IMR-90 (cell line): ENCODE data around the gene IRX3. TPM values are rescaled to one million over a fixed set of nuclear protein-coding genes. Genes with fewer than 3 reads are reported as not detected.

Experiments
- ATAC-seq: fragments of 200-7000 bp; cut with Tn5 transposase; 2 replicates; pipeline ENCODE4 v1.9.1; 2020; ENCODE audit warnings: low read depth, mild to moderate bottlenecking, moderate library complexity
- BruUV-seq: library from RNA; stranded (reverse); fragments of 400-500 nt; replicated peaks from 2 replicates; lab custom pipeline; 2021; lab: Mats Ljungman, UMichigan
- CTCF ChIA-PET: fragments of 300-600 bp; formaldehyde crosslinking; extraction: SDS; loops from one replicate; lab custom pipeline; 2021; ENCODE audit warnings: antibody characterized with exemption; lab: Yijun Ruan, JAX
- POLR2A ChIA-PET: fragments of 300-600 bp; sonication (Branson Sonifier 250); formaldehyde crosslinking; loops from one replicate; lab custom pipeline; 2022; ENCODE audit warnings: antibody characterized with exemption; ENCODE audit not compliant: unreplicated experiment; lab: Charles Lee
- DNase-seq: peaks from one replicate; pipeline ENCODE4 v3.0.0; 2013
- H2AFZ ChIP-seq: replicated peaks from 2 replicates; pipeline ENCODE3; 2013; ENCODE audit warnings: low read length, mild to moderate bottlenecking; ENCODE audit not compliant: poor library complexity
- H2AK5ac ChIP-seq: 2 replicates; pipeline ENCODE4 v1.6.1; 2013; ENCODE audit warnings: low read depth, low read length, inconsistent platforms
- H2AK9ac ChIP-seq: replicated peaks from 2 replicates; pipeline ENCODE3; 2013; ENCODE audit warnings: mild to moderate bottlenecking, low read depth, low read length, moderate library complexity; ENCODE audit not compliant: poor library complexity
- H2BK120ac ChIP-seq: 2 replicates; pipeline ENCODE4 v1.6.1; 2013; ENCODE audit warnings: low read depth, low read length, inconsistent platforms
- H2BK15ac ChIP-seq: 3 replicates; pipeline ENCODE4 v1.6.1; 2013; ENCODE audit warnings: low read depth, low read length, inconsistent platforms
- H2BK20ac ChIP-seq: 2 replicates; pipeline ENCODE4 v1.6.1; 2013; ENCODE audit warnings: low read depth, mild to moderate bottlenecking, inconsistent platforms, low read length, moderate library complexity
- H2BK5ac ChIP-seq: 2 replicates; pipeline ENCODE4 v1.6.1; 2013; ENCODE audit warnings: mild to moderate bottlenecking, low read depth, low read length, inconsistent platforms; ENCODE audit not compliant: poor library complexity, severe bottlenecking
- H3K14ac ChIP-seq: replicated peaks from 2 replicates; pipeline ENCODE4 v1.6.1; 2013; ENCODE audit warnings: low read depth, low read length, inconsistent platforms
- H3K18ac ChIP-seq: 2 replicates; pipeline ENCODE4 v1.6.1; 2013; ENCODE audit warnings: low read depth, low read length, control low read depth
- H3K23ac ChIP-seq: 2 replicates; pipeline ENCODE4 v1.6.1; 2013; ENCODE audit warnings: low read depth, low read length, inconsistent platforms
- H3K27ac ChIP-seq: 2 replicates; pipeline ENCODE4 v1.5.1; 2013; ENCODE audit warnings: mild to moderate bottlenecking, control low read depth, low read length; ENCODE audit not compliant: insufficient read depth
- H3K27me3 ChIP-seq: 2 replicates; pipeline ENCODE4 v1.6.1; 2013; ENCODE audit warnings: low read length; ENCODE audit not compliant: control insufficient read depth, insufficient read depth
- H3K36me3 ChIP-seq: 2 replicates; pipeline ENCODE4 v1.6.1; 2013; ENCODE audit warnings: low read length, mixed read lengths; ENCODE audit not compliant: control insufficient read depth, insufficient read depth
- H3K4ac ChIP-seq: 2 replicates; pipeline ENCODE4 v1.6.1; 2013; ENCODE audit warnings: low read depth, low read length, inconsistent platforms
- H3K4me1 ChIP-seq: 2 replicates; pipeline ENCODE4 v1.6.1; 2013; ENCODE audit warnings: low read length, mixed read lengths; ENCODE audit not compliant: control insufficient read depth, insufficient read depth
- H3K4me2 ChIP-seq: 2 replicates; pipeline ENCODE4 v1.6.1; 2013; ENCODE audit warnings: low read depth, mild to moderate bottlenecking, control low read depth, low read length, moderate library complexity
- H3K4me3 ChIP-seq: 2 replicates; pipeline ENCODE4 v1.5.1; 2013; ENCODE audit warnings: low read depth, mild to moderate bottlenecking, control low read depth, low read length, moderate library complexity; ENCODE audit not compliant: insufficient read depth
- H3K56ac ChIP-seq: 2 replicates; pipeline ENCODE4 v1.6.1; 2013; ENCODE audit warnings: low read length, inconsistent platforms; ENCODE audit not compliant: insufficient read depth; ENCODE audit errors: extremely low read depth
- H3K79me1 ChIP-seq, 2 experiments: 2 replicates each; pipeline ENCODE4 v1.6.1; 2013; ENCODE audit warnings: low read length in 2 of 2, inconsistent platforms in 1 of 2, low read depth in 1 of 2
- H3K9ac ChIP-seq: 2 replicates; pipeline ENCODE4 v1.6.1; 2013; ENCODE audit warnings: low read depth, low read length, control low read depth
- H3K9me1 ChIP-seq: 2 replicates; pipeline ENCODE4 v1.6.1; 2013; ENCODE audit warnings: low read length, inconsistent platforms; ENCODE audit not compliant: insufficient read depth
- H3K9me3 ChIP-seq: 2 replicates; pipeline ENCODE4 v1.6.1; 2013; ENCODE audit warnings: low read length; ENCODE audit not compliant: control insufficient read depth, insufficient read depth
- H4K20me1 ChIP-seq: 2 replicates; pipeline ENCODE4 v1.6.1; 2013; ENCODE audit warnings: low read length, inconsistent platforms; ENCODE audit not compliant: insufficient read depth
- H4K5ac ChIP-seq: 2 replicates; pipeline ENCODE4 v1.6.1; 2013; ENCODE audit warnings: mild to moderate bottlenecking, low read depth, low read length, control low read depth
- H4K8ac ChIP-seq, 2 experiments: 2 replicates each; pipeline ENCODE4 v1.6.1; 2013; ENCODE audit warnings: low read depth in 2 of 2, low read length in 2 of 2, control low read depth in 1 of 2, inconsistent platforms in 1 of 2
- H4K91ac ChIP-seq: 2 replicates; pipeline ENCODE4 v1.6.1; 2013; ENCODE audit warnings: low read depth, low read length, inconsistent platforms; ENCODE audit not compliant: insufficient read depth
- MAFK ChIP-seq: IDR thresholded peaks from 2 replicates; pipeline ENCODE4 v1.6.1; 2012; ENCODE audit warnings: low read depth, low read length, improper control_type of control experiment
- POLR2A ChIP-seq: IDR thresholded peaks from 2 replicates; pipeline ENCODE4 v1.6.1; 2012; ENCODE audit warnings: mild to moderate bottlenecking, low read depth, low read length
- WGBS, 2 experiments: methylation state at CpG; one replicate each; pipeline versions ENCODE4 v1.1.5 to v1.1.7; 2013; ENCODE audit warnings: missing lambda C conversion rate in 2 of 2; ENCODE audit not compliant: insufficient read length in 1 of 2; ENCODE audit errors: extremely low coverage in 2 of 2; 5-methylcytosine and 5-hydroxymethylcytosine counted together
- dilution Hi-C: fragments of 300-500 bp; cut with HindIII; formaldehyde crosslinking; loops from one replicate; pipeline ENCODE4 v1.14.3; 2018; ENCODE audit warnings: low sequenced_read_pairs; ENCODE audit not compliant: unreplicated experiment
- in situ Hi-C: fragments of 300-500 bp; cut with MboI; formaldehyde crosslinking; loops from 3 replicates; pipeline ENCODE4 v1.14.3; 2019; ENCODE audit warnings: low sequenced_read_pairs, inconsistent platforms, mixed read lengths
- intact Hi-C: fragments of 100-400 bp; cut with micrococcal nuclease; formaldehyde crosslinking; loops from 2 replicates; pipeline ENCODE4 v1.10.0; 2022
- polyA plus RNA-seq, 3 experiments: library from polyadenylated mRNA; depleted of rRNA; stranded (reverse); fragments of >200 nt; gene quantifications; 2 replicates each; pipeline ENCODE4 v1.2.3, GENCODE V29; 2012; ENCODE audit warnings: low replicate concordance in 1 of 3
- total RNA-seq: library from RNA; depleted of rRNA; stranded (reverse); fragments of >200 nt; gene quantifications from 2 replicates; pipeline ENCODE4 v1.2.3, GENCODE V29; 2012

Gene IRX3
- total and polyA plus RNA-seq, 2 of the 4 experiments (the other 2 are of a cell fraction): not detected

DNA sequence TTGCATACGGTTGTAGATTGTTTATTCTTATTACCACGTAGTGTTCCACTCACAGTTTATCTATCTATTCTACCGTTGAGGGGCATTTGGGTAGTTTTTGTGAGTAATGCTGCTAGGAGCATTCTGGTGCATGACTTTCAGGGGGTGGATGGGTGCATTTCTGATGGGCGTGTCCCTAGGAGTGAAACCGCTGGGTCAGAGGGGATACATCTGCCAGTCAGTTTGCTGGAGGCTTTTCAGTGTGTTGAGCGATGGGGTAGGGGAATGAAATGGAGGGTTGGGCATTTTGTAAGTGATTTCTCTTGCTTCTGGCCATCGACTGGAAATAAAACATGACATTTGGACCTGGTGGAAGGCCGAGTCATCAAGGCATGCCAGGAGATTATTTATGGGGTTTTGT is 17.0 kb upstream of the IRX3 start:
- no TSS peak for BruUV-seq
- in situ Hi-C loops: no loop called here
- CTCF ChIA-PET: no interaction called here

More for the DNA sequence above, 17.0 kb upstream of the IRX3 start:
- Histone ChIP-seq H2BK15ac (no peak overlapping the region), H2AFZ (no peak overlapping the region), H4K91ac (no peak overlapping the region), H2BK120ac (no peak overlapping the region), H3K18ac (no peak overlapping the region), H4K8ac (no peak overlapping the region), H4K5ac (no peak overlapping the region), H2AK5ac (no peak overlapping the region), H3K9me3 (no peaks in the 10 kb centered on the region), H3K14ac (no peak overlapping the region), H3K27ac (no peak overlapping the region), H2BK5ac (no peak overlapping the region), H4K20me1 (no peaks in the 10 kb centered on the region), H3K4me2 (no peak overlapping the region), H3K56ac (no peak overlapping the region), H3K9ac (no peak overlapping the region), H3K4ac (no peak overlapping the region), H3K9me1 (no peaks in the 10 kb centered on the region), H3K23ac (no peak overlapping the region), H2BK20ac (no peak overlapping the region), H2AK9ac (no peak overlapping the region), H3K4me1 (no peaks in the 10 kb centered on the region), H3K4me3 (no peak overlapping the region), H3K36me3 (no peaks in the 10 kb centered on the region), H3K79me1 (no peaks in the 10 kb centered on the region), H3K27me3 (peaks cover 11% of the 10 kb centered on the region)
- intact Hi-C loops: no loop called here
- DNase-seq (no peak), ATAC-seq (no peak)
- TF ChIP-seq POLR2A (no peak), MAFK (no peak)
- POLR2A ChIA-PET: no interaction called here
- WGBS, 2 experiments: 63% methylated on average over 2 of the region's 8 CpGs; no CpG with 5 or more reads in 1 of the 2 experiments
- dilution Hi-C loops: no loop called here
